Measurements from ENCODE around the gene FAM83B. TPM values are rescaled to one million over a fixed set of nuclear protein-coding genes. Genes with fewer than 3 reads are reported as not detected.

Gene FAM83B
- total RNA-seq, 1 donor from 2014 or later: 11.3 TPM

DNA sequence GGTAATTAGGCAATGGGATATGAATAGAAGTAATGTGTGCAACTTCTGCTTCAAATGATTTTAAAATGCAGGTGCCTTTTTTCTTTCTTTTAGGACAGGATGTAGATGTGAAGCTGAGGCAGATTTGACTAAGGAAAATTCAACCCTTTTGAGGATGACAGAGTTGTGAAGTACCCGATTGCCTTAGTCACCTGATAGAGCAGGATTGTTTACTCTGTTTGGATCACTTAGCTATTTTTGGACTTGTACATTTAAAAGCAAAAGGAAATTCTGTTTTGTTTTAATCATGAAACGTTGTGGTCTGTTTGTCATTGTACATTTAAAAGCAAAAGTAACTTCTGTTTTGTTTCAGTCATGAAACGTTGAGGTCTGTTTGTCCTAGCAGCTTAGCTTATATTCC is 143.4 kb downstream of the FAM83B start:
- Mint-ChIP-seq H3K9me3 (peaks cover 4% of the 10 kb centered on the region), H3K27me3 (no peaks in the 10 kb centered on the region), H3K4me1 (ENCODE audit: unreplicated experiment) (no peaks in the 10 kb centered on the region), H3K36me3 (no peaks in the 10 kb centered on the region), H3K27ac (no peak overlapping the region), H3K4me3 (no peak overlapping the region)
- no peak for DNase-seq (ENCODE audit: extremely low spot score, unreplicated experiment)
- TF ChIP-seq, protein P1, sequence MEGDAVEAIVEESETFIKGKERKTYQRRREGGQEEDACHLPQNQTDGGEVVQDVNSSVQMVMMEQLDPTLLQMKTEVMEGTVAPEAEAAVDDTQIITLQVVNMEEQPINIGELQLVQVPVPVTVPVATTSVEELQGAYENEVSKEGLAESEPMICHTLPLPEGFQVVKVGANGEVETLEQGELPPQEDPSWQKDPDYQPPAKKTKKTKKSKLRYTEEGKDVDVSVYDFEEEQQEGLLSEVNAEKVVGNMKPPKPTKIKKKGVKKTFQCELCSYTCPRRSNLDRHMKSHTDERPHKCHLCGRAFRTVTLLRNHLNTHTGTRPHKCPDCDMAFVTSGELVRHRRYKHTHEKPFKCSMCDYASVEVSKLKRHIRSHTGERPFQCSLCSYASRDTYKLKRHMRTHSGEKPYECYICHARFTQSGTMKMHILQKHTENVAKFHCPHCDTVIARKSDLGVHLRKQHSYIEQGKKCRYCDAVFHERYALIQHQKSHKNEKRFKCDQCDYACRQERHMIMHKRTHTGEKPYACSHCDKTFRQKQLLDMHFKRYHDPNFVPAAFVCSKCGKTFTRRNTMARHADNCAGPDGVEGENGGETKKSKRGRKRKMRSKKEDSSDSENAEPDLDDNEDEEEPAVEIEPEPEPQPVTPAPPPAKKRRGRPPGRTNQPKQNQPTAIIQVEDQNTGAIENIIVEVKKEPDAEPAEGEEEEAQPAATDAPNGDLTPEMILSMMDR (conservative IDR thresholded peaks at IDR 0.05): no peak
